HepG2 (cell line): ENCODE results near the gene CRTC2. TPM values are rescaled to one million over a fixed set of nuclear protein-coding genes. Genes with fewer than 3 reads are reported as not detected.

Experiments
- BORCS8-MEF2B ChIP-seq: sonication (generic); formaldehyde crosslinking; IDR thresholded peaks from 2 replicates; pipeline ENCODE4 v1.8.0; 2022; ENCODE audit warnings: mild to moderate bottlenecking, missing genetic modification reagents
- DNMT1 ChIP-seq: sonication (generic); formaldehyde crosslinking; IDR thresholded peaks from 2 replicates; pipeline ENCODE4 v1.5.1; 2020; ENCODE audit warnings: mild to moderate bottlenecking, missing genetic modification reagents
- HNRNPLL ChIP-seq: fragments of 200-400 bp; formaldehyde crosslinking; IDR thresholded peaks from 2 replicates; pipeline ENCODE4 v1.6.1; 2017; ENCODE audit warnings: mild to moderate bottlenecking, low read depth, low read length; ENCODE audit not compliant: poor library complexity, severe bottlenecking
- IKZF1 ChIP-seq: fragments of 450-650 bp; IDR thresholded peaks from 2 replicates; pipeline ENCODE4 v1.7.1; 2016
- NFKBIZ ChIP-seq: IDR thresholded peaks from 2 replicates; pipeline ENCODE4 v1.6.1; 2018; ENCODE audit warnings: missing genetic modification reagents, missing compliant biosample characterization
- RAD21 ChIP-seq: fragments of 450-650 bp; formaldehyde crosslinking; IDR thresholded peaks from 2 replicates; pipeline ENCODE4 v1.5.0; 2020; ENCODE audit warnings: mild to moderate bottlenecking
- REL ChIP-seq: sonication (generic); formaldehyde crosslinking; conservative IDR thresholded peaks from 2 replicates; pipeline ENCODE4 v1.8.0; 2022; ENCODE audit warnings: mild to moderate bottlenecking, missing genetic modification reagents, moderate library complexity
- SMAD1 ChIP-seq: sonication (generic); formaldehyde crosslinking; IDR thresholded peaks from 2 replicates; pipeline ENCODE4 v1.4.0; 2020; ENCODE audit warnings: missing genetic modification reagents, low read depth, mild to moderate bottlenecking, borderline replicate concordance
- SUZ12 ChIP-seq: fragments of 150-350 bp; IDR thresholded peaks from 2 replicates; pipeline ENCODE4 v1.6.1; 2014; ENCODE audit warnings: low read depth, low read length
- ZMYM3 ChIP-seq: sonication (generic); formaldehyde crosslinking; IDR thresholded peaks from 2 replicates; pipeline ENCODE4 v1.5.1; 2020; ENCODE audit warnings: mild to moderate bottlenecking, missing genetic modification reagents
- ZNF333 ChIP-seq: sonication (generic); formaldehyde crosslinking; IDR thresholded peaks from 2 replicates; pipeline ENCODE4 v1.4.0; 2020; ENCODE audit warnings: mild to moderate bottlenecking, missing genetic modification reagents, borderline replicate concordance
- ZNF543 ChIP-seq: sonication (generic); formaldehyde crosslinking; IDR thresholded peaks from 2 replicates; pipeline ENCODE4 v1.4.0; 2020; ENCODE audit warnings: mild to moderate bottlenecking, missing genetic modification reagents
- ZNF577 ChIP-seq: sonication (generic); formaldehyde crosslinking; IDR thresholded peaks from 2 replicates; pipeline ENCODE4 v1.4.0; 2020; ENCODE audit warnings: mild to moderate bottlenecking, low read depth, missing genetic modification reagents, borderline replicate concordance
- polyA plus RNA-seq, 8 experiments: library from polyadenylated mRNA; depleted of rRNA in 3 of 8; stranded (reverse) in 7 of 8; unstranded in 1 of 8; fragments of >200 nt; fragmentation: Illumina TruSeq in 4 of 8; extraction: Trizol in 4 of 8; gene quantifications; 2 replicates each; pipeline versions ENCODE4 v1.2.1 to v1.2.3, GENCODE V29; 2011 to 2016; ENCODE audit warnings: low read depth in 4 of 8, missing spikeins in 1 of 8, mixed read lengths in 1 of 8; ENCODE audit not compliant: insufficient read depth in 1 of 8
- total RNA-seq, 5 experiments: library from RNA; depleted of rRNA; stranded (reverse); fragments of >200 nt; fragmentation: Illumina TruSeq; extraction: Trizol; gene quantifications; 2 replicates each; pipeline ENCODE4 v1.2.3, GENCODE V29; 2016; ENCODE audit warnings: low read depth in 1 of 5
- TF ChIP-seq, protein P1 (sequence below): sonication (generic); formaldehyde crosslinking; IDR thresholded peaks from 2 replicates; pipeline ENCODE4 v1.4.0; 2020; ENCODE audit warnings: low read depth, missing genetic modification reagents
- TF ChIP-seq, protein P2 (sequence below): fragments of 450-650 bp; IDR thresholded peaks from 2 replicates; pipeline ENCODE4 v1.6.1; 2016
- TF ChIP-seq, protein P3 (sequence below): sonication (generic); formaldehyde crosslinking; IDR thresholded peaks from 2 replicates; pipeline ENCODE4 v1.4.0; 2020; ENCODE audit warnings: mild to moderate bottlenecking, missing genetic modification reagents
- TF ChIP-seq, protein P4 (sequence below): sonication (generic); formaldehyde crosslinking; conservative IDR thresholded peaks from 2 replicates; pipeline ENCODE4 v1.5.0; 2020; ENCODE audit warnings: missing genetic modification reagents

CRTC2 gene
- total and polyA plus RNA-seq, 2 of the 13 experiments (the other 11 are each of a cell fraction or from before 2014, with no cell fraction given) = 6.1 to 26.7 TPM

GRCh38 chr1:153977250-153978240 is 19.1 kb upstream of the CRTC2 start, which contains the start of gene JTB (continued):
- TF ChIP-seq HNRNPLL (peak; percentile 76), RAD21 (CRISPR knock-in tag) (0 out of 2 replicates have a peak, but pooled peaks have one; percentile 30), ZNF333 (peak; percentile 90; the same call in 1 of the 2 replicates), BORCS8-MEF2B (CRISPR knock-in tag) (peak; percentile 73; the same call in 1 of the 2 replicates), SMAD1 (CRISPR knock-in tag) (peak; percentile 81; the same call in 1 of the 2 replicates), ZNF577 (peak; percentile 64; the same call in 1 of the 2 replicates), IKZF1 (no peak), SUZ12 (peak; percentile 60), ZMYM3 (CRISPR knock-in tag) (no peak), NFKBIZ (CRISPR knock-in tag) (0 out of 2 replicates have a peak, but pooled peaks have one; percentile 20), ZNF543 (CRISPR knock-in tag) (peak; percentile 88), REL (CRISPR knock-in tag) (no peak; the same call in none of the 2 replicates), DNMT1 (no peak)
- TF ChIP-seq, protein P1, sequence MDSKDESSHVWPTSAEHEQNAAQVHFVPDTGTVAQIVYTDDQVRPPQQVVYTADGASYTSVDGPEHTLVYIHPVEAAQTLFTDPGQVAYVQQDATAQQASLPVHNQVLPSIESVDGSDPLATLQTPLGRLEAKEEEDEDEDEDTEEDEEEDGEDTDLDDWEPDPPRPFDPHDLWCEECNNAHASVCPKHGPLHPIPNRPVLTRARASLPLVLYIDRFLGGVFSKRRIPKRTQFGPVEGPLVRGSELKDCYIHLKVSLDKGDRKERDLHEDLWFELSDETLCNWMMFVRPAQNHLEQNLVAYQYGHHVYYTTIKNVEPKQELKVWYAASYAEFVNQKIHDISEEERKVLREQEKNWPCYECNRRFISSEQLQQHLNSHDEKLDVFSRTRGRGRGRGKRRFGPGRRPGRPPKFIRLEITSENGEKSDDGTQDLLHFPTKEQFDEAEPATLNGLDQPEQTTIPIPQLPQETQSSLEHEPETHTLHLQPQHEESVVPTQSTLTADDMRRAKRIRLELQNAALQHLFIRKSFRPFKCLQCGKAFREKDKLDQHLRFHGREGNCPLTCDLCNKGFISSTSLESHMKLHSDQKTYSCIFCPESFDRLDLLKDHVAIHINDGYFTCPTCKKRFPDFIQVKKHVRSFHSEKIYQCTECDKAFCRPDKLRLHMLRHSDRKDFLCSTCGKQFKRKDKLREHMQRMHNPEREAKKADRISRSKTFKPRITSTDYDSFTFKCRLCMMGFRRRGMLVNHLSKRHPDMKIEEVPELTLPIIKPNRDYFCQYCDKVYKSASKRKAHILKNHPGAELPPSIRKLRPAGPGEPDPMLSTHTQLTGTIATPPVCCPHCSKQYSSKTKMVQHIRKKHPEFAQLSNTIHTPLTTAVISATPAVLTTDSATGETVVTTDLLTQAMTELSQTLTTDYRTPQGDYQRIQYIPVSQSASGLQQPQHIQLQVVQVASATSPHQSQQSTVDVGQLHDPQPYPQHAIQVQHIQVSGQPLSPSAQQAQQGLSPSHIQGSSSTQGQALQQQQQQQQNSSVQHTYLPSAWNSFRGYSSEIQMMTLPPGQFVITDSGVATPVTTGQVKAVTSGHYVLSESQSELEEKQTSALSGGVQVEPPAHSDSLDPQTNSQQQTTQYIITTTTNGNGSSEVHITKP (CRISPR knock-in tag) = no peak
- TF ChIP-seq, protein P2, sequence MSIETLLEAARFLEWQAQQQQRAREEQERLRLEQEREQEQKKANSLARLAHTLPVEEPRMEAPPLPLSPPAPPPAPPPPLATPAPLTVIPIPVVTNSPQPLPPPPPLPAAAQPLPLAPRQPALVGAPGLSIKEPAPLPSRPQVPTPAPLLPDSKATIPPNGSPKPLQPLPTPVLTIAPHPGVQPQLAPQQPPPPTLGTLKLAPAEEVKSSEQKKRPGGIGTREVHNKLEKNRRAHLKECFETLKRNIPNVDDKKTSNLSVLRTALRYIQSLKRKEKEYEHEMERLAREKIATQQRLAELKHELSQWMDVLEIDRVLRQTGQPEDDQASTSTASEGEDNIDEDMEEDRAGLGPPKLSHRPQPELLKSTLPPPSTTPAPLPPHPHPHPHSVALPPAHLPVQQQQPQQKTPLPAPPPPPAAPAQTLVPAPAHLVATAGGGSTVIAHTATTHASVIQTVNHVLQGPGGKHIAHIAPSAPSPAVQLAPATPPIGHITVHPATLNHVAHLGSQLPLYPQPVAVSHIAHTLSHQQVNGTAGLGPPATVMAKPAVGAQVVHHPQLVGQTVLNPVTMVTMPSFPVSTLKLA = peak; percentile 4; the same call in 1 of the 2 replicates
- TF ChIP-seq, protein P3, sequence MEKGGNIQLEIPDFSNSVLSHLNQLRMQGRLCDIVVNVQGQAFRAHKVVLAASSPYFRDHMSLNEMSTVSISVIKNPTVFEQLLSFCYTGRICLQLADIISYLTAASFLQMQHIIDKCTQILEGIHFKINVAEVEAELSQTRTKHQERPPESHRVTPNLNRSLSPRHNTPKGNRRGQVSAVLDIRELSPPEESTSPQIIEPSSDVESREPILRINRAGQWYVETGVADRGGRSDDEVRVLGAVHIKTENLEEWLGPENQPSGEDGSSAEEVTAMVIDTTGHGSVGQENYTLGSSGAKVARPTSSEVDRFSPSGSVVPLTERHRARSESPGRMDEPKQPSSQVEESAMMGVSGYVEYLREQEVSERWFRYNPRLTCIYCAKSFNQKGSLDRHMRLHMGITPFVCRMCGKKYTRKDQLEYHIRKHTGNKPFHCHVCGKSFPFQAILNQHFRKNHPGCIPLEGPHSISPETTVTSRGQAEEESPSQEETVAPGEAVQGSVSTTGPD (CRISPR knock-in tag) = no peak
- TF ChIP-seq, protein P4, sequence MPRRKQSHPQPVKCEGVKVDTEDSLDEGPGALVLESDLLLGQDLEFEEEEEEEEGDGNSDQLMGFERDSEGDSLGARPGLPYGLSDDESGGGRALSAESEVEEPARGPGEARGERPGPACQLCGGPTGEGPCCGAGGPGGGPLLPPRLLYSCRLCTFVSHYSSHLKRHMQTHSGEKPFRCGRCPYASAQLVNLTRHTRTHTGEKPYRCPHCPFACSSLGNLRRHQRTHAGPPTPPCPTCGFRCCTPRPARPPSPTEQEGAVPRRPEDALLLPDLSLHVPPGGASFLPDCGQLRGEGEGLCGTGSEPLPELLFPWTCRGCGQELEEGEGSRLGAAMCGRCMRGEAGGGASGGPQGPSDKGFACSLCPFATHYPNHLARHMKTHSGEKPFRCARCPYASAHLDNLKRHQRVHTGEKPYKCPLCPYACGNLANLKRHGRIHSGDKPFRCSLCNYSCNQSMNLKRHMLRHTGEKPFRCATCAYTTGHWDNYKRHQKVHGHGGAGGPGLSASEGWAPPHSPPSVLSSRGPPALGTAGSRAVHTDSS = no peak
